Measurements from ENCODE around the gene ABI3BP.
A peak's percentile ranks its signal among the peaks of the same experiment; 100 is the strongest.

Gene ABI3BP

DNA sequence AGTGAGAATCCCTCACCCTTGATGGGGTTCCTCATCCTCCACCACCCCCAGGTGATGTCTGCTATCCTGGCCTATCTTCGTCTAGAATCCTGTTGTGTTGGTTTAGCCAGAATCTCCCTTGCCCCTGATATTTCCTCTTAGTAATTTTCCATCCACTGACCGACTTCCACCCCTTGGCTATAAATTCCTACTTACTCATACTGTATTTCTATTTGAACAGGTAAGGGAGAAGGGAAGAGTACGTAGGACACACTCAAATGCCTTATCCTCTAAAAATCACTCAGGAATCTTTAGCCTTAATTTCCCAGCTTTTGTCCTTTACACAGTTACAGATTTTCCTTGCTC lies 284.6 kb downstream of the ABI3BP start:
- DNase-seq (ENCODE audit: low read depth): no peak
- peak overlapping the region; percentile 83 for H3K4me3 ChIP-seq (ENCODE audit: low read length)
- TF ChIP-seq, protein P1, sequence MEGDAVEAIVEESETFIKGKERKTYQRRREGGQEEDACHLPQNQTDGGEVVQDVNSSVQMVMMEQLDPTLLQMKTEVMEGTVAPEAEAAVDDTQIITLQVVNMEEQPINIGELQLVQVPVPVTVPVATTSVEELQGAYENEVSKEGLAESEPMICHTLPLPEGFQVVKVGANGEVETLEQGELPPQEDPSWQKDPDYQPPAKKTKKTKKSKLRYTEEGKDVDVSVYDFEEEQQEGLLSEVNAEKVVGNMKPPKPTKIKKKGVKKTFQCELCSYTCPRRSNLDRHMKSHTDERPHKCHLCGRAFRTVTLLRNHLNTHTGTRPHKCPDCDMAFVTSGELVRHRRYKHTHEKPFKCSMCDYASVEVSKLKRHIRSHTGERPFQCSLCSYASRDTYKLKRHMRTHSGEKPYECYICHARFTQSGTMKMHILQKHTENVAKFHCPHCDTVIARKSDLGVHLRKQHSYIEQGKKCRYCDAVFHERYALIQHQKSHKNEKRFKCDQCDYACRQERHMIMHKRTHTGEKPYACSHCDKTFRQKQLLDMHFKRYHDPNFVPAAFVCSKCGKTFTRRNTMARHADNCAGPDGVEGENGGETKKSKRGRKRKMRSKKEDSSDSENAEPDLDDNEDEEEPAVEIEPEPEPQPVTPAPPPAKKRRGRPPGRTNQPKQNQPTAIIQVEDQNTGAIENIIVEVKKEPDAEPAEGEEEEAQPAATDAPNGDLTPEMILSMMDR (conservative IDR thresholded peaks at IDR 0.05; ENCODE audit: low read depth, low read length): no peak

DNA sequence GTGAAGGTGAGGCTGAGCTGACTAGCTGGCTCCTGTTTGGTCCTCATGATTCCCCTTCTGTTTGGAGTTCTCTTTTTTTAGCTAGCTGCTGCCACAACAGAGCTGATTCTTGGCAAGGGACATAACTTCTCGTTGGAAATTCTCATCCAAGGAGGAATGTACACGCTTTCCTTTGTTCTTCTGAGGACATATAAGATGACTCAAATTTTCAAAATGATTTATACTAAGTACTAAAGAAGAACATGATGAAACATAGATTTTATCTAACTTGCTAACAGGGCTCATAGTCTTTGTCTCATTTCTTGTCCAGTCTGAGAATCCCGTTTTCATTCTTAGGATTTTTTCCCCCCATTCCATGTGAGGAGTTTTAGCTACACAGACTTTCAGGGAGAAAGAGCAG lies 286.9 kb downstream of the ABI3BP start:
- no peak for DNase-seq (ENCODE audit: low read depth)
- TF ChIP-seq, protein P1 (conservative IDR thresholded peaks at IDR 0.05; ENCODE audit: low read depth, low read length): no peak
- no peak overlapping the region for H3K4me3 ChIP-seq (ENCODE audit: low read length)

DNA sequence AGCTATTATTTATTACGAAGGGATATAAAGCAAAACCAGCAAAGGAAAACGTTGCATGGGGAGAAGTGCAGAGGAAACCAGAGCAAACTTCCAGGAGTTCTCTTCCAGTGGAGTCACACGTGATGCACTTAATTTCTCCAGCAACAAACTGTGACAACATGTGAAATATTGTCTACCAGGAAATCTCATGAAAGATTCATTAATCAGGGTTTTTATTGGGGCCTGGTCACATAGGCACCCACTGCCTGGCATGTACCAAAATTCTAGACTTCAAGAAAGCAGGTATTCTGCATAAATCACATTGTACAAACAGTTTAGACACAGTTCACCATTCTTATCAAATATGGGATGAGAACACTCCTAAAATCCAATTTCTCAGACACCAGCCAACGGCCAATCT lies 289.4 kb downstream of the ABI3BP start:
- no peak for DNase-seq (ENCODE audit: low read depth)

DNA sequence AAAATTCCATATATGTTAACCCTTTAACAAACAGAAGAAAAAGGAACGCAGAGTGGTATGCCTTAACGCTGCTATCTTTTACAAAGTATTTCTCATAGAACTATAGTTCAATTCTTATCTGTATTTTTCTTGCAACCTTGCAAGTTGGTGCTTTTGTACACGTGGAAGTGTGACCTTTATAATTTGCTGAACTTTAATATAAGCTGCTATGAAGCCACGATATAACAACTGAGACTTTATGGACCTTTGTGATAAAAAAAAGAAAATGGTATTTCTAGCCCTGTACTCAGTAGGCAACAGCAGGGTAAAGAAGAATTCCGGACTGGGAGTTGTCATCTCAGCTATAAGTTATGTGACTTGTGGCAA lies 290.3 kb downstream of the ABI3BP start:
- H3K4me3 ChIP-seq (ENCODE audit: low read length): no peak overlapping the region
- DNase-seq (ENCODE audit: low read depth): no peak
- TF ChIP-seq, protein P1 (conservative IDR thresholded peaks at IDR 0.05; ENCODE audit: low read depth, low read length): no peak

More for the DNA sequence above, 289.4 kb downstream of the ABI3BP start:
- H3K4me3 ChIP-seq (ENCODE audit: low read length): no peak overlapping the region
- TF ChIP-seq, protein P1 (conservative IDR thresholded peaks at IDR 0.05; ENCODE audit: low read depth, low read length): no peak

DNA sequence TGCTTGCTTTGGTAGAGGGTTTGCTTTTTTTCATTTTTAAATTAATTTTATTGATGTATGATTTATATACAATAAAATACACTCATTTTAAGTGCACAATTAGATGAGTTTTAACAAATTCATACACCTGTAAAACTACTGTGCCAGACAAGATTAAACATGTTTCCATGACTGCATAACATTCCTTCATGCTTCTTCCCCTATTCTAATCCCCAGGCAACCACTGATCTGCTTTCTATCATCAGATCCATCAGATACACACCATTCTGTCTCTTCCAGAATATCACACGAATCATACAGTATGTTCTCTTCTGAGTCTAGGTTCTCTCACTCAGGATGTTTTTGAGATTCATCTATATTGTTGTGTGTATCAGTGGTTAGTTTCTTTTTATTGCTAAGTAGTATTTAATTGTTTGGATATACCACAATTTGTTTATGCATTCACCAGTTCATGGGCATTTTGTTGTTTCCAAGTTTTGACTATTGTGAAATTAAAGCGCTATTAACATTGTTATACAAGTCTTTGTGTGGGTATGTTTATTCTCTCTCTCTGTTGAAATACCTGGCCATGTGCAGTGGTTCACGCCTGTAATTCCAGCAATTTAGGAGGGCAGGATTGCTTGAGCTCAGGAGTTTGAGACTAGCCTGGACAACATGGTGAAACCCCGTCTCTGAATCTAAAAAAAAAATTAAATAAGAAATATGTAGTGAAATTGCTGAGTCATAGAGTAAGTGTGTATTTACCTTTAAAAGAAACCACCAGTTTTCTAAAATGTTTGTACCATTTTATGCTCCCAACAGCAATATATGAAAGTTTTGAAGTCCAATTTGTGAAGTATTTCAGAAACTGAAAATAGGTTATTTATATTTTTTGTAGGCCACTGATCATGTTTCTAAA lies 290.9 kb downstream of the ABI3BP start:
- TF ChIP-seq, protein P1 (conservative IDR thresholded peaks at IDR 0.05; ENCODE audit: low read depth, low read length): no peak
- DNase-seq (ENCODE audit: low read depth): no peak
- no peak overlapping the region for H3K4me3 ChIP-seq (ENCODE audit: low read length)

DNA sequence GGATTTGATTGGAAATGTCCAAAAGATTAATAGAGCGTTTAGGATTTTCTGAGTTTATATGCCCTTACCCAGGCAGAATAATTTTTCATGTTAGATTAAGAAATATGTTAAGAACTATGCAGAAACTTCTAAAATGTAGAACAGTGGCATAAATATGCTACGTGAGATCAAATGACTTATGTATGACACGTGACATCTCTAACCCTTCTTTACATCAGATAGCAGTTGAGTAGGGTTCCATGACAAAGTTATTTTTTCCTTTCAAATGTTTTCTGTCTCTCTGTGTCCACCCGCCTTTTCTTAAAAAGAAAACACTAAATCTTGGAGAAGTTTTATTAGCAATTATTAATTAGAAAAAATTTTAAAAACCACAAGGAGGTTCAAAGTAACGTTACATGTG lies 292.5 kb downstream of the ABI3BP start:
- no peak overlapping the region for H3K4me3 ChIP-seq (ENCODE audit: low read length)
- TF ChIP-seq, protein P1 (conservative IDR thresholded peaks at IDR 0.05; ENCODE audit: low read depth, low read length): no peak
- DNase-seq (ENCODE audit: low read depth): no peak

Measured in retinal pigment epithelial cell (primary cell).